ACC112 (cell line): ENCODE measurements around the gene TMEM132E.
"Not testable (repeated sequence)": the region's sequence is repeated elsewhere in the genome, so short reads cannot be mapped to it uniquely, and the experiment has no call there.

ENCODE experiments used
- H2AFZ ChIP-seq: fragments of 200-600 bp; sonication (generic); one replicate; pipeline ENCODE4 v1.6.0; 2017; ENCODE audit warnings: antibody characterized with exemption, low read length; ENCODE audit not compliant: unreplicated experiment
- H3K27ac ChIP-seq: fragments of 200-600 bp; sonication (generic); 2 replicates; pipeline ENCODE4 v1.5.1; 2014; ENCODE audit warnings: low read depth, mild to moderate bottlenecking, antibody characterized with exemption, low read length, moderate library complexity
- H3K27me3 ChIP-seq: fragments of 200-600 bp; sonication (generic); 2 replicates; pipeline ENCODE4 v1.6.1; 2014; ENCODE audit warnings: mild to moderate bottlenecking, antibody characterized with exemption, low read length, moderate library complexity, mixed read lengths; ENCODE audit not compliant: insufficient read depth
- H3K36me3 ChIP-seq: fragments of 200-600 bp; sonication (generic); 2 replicates; pipeline ENCODE4 v1.6.1; 2016; ENCODE audit warnings: mild to moderate bottlenecking, antibody characterized with exemption, low read length, moderate library complexity, mixed read lengths; ENCODE audit not compliant: insufficient read depth
- H3K4me1 ChIP-seq: fragments of 200-600 bp; sonication (generic); one replicate; pipeline ENCODE4 v1.6.1; 2016; ENCODE audit warnings: low read length, mixed read lengths; ENCODE audit not compliant: insufficient read depth, unreplicated experiment, control insufficient read depth
- H3K4me3 ChIP-seq: fragments of 200-600 bp; sonication (generic); 2 replicates; pipeline ENCODE4 v1.5.1; 2014; ENCODE audit warnings: mild to moderate bottlenecking, low read depth, low read length
- H3K79me2 ChIP-seq: fragments of 200-600 bp; sonication (generic); one replicate; pipeline ENCODE4 v1.6.0; 2016; ENCODE audit warnings: low read length; ENCODE audit not compliant: control insufficient read depth, unreplicated experiment, insufficient read depth

The TMEM132E gene

GRCh38 chr17:34579017-34579946 is at the start of gene TMEM132E:
TSS of gene TMEM132E (plus strand) at chr17:34579582. CDS start at chr17:34581077, 1,495 bp downstream.
- Histone ChIP-seq H3K4me1 (no peaks in the 10 kb centered on the region), H2AFZ (peak within 1 kb of the TSS; percentile 22), H3K36me3 (no peaks in the 10 kb centered on the region), H3K27me3 (peaks cover 92% of the 10 kb centered on the region), H3K4me3 (peak within 1 kb of the TSS; percentile 49), H3K27ac (no peak within 1 kb of the TSS), H3K79me2 (no peaks in the 10 kb centered on the region)

- no peaks in the 10 kb centered on the region for H3K36me3 ChIP-seq
- no peak overlapping the region for H3K27ac ChIP-seq
- H3K4me1 ChIP-seq: no peaks in the 10 kb centered on the region
- peaks cover 63% of the 10 kb centered on the region for H3K27me3 ChIP-seq
- H3K4me3 ChIP-seq: no peak overlapping the region
- no peak overlapping the region for H2AFZ ChIP-seq
- H3K79me2 ChIP-seq: no peaks in the 10 kb centered on the region
These were observed 48.5 kb upstream of the TMEM132E start for GRCh38 chr17:34530918-34531317.

GRCh38 chr17:34532281-34533065 is 46.9 kb upstream of the TMEM132E start:
- Histone ChIP-seq H3K27me3 (peaks cover 58% of the 10 kb centered on the region), H3K4me1 (no peaks in the 10 kb centered on the region), H3K27ac (no peak overlapping the region), H3K36me3 (no peaks in the 10 kb centered on the region), H3K4me3 (no peak overlapping the region), H2AFZ (no peak overlapping the region), H3K79me2 (no peaks in the 10 kb centered on the region)

GRCh38 chr17:34533806-34534527 is 45.4 kb upstream of the TMEM132E start:
- Histone ChIP-seq H2AFZ (no peak overlapping the region), H3K79me2 (no peaks in the 10 kb centered on the region), H3K27me3 (peaks cover 48% of the 10 kb centered on the region), H3K4me3 (no peak overlapping the region), H3K36me3 (no peaks in the 10 kb centered on the region), H3K27ac (no peak overlapping the region), H3K4me1 (no peaks in the 10 kb centered on the region)

GRCh38 chr17:34537445-34537844 is 41.9 kb upstream of the TMEM132E start:
- H3K79me2 ChIP-seq: no peaks in the 10 kb centered on the region
- H3K4me3 ChIP-seq: no peak overlapping the region
- H3K36me3 ChIP-seq: no peaks in the 10 kb centered on the region
- no peak overlapping the region for H2AFZ ChIP-seq
- peaks cover 57% of the 10 kb centered on the region for H3K27me3 ChIP-seq
- no peak overlapping the region for H3K27ac ChIP-seq
- no peaks in the 10 kb centered on the region for H3K4me1 ChIP-seq

GRCh38 chr17:34538582-34538981 is 40.8 kb upstream of the TMEM132E start:
- H3K4me3 ChIP-seq, H2AFZ ChIP-seq, H3K27ac ChIP-seq, H3K36me3 ChIP-seq, H3K4me1 ChIP-seq, H3K79me2 ChIP-seq: not testable (repeated sequence)
- H3K27me3 ChIP-seq: peaks cover 57% of the 10 kb centered on the region

GRCh38 chr17:34539881-34540280 is 39.5 kb upstream of the TMEM132E start:
- H3K4me3 ChIP-seq: no peak overlapping the region
- no peaks in the 10 kb centered on the region for H3K36me3 ChIP-seq
- H2AFZ ChIP-seq: no peak overlapping the region
- H3K4me1 ChIP-seq: no peaks in the 10 kb centered on the region
- no peaks in the 10 kb centered on the region for H3K79me2 ChIP-seq
- H3K27me3 ChIP-seq: peaks cover 61% of the 10 kb centered on the region
- H3K27ac ChIP-seq: no peak overlapping the region

- no peaks in the 10 kb centered on the region for H3K4me1 ChIP-seq
- H3K36me3 ChIP-seq: no peaks in the 10 kb centered on the region
- H3K79me2 ChIP-seq: no peaks in the 10 kb centered on the region
These were observed 36.6 kb upstream of the TMEM132E start for GRCh38 chr17:34542700-34543336.

GRCh38 chr17:34547453-34548063 is 31.8 kb upstream of the TMEM132E start:
- Histone ChIP-seq H3K4me1 (no peaks in the 10 kb centered on the region), H3K27me3 (peaks cover 75% of the 10 kb centered on the region), H3K79me2 (no peaks in the 10 kb centered on the region), H2AFZ (no peak overlapping the region), H3K4me3 (no peak overlapping the region), H3K27ac (no peak overlapping the region), H3K36me3 (no peaks in the 10 kb centered on the region)

More at GRCh38 chr17:34542700-34543336, 36.6 kb upstream of the TMEM132E start:
- no peak overlapping the region for H3K27ac ChIP-seq
- H3K4me3 ChIP-seq: no peak overlapping the region
- H3K27me3 ChIP-seq: peaks cover 78% of the 10 kb centered on the region
- no peak overlapping the region for H2AFZ ChIP-seq

GRCh38 chr17:34549966-34550365 is 29.4 kb upstream of the TMEM132E start:
- Histone ChIP-seq H3K36me3 (no peaks in the 10 kb centered on the region), H3K79me2 (no peaks in the 10 kb centered on the region), H2AFZ (no peak overlapping the region), H3K4me3 (no peak overlapping the region), H3K27me3 (peaks cover 74% of the 10 kb centered on the region), H3K27ac (no peak overlapping the region), H3K4me1 (no peaks in the 10 kb centered on the region)
